ENCODE data around the gene KTI12. TPM values are rescaled to one million over a fixed set of nuclear protein-coding genes. Genes with fewer than 3 reads are reported as not detected.

KTI12 gene
- polyA plus RNA-seq, 1 experiment = 9.8 TPM

DNA sequence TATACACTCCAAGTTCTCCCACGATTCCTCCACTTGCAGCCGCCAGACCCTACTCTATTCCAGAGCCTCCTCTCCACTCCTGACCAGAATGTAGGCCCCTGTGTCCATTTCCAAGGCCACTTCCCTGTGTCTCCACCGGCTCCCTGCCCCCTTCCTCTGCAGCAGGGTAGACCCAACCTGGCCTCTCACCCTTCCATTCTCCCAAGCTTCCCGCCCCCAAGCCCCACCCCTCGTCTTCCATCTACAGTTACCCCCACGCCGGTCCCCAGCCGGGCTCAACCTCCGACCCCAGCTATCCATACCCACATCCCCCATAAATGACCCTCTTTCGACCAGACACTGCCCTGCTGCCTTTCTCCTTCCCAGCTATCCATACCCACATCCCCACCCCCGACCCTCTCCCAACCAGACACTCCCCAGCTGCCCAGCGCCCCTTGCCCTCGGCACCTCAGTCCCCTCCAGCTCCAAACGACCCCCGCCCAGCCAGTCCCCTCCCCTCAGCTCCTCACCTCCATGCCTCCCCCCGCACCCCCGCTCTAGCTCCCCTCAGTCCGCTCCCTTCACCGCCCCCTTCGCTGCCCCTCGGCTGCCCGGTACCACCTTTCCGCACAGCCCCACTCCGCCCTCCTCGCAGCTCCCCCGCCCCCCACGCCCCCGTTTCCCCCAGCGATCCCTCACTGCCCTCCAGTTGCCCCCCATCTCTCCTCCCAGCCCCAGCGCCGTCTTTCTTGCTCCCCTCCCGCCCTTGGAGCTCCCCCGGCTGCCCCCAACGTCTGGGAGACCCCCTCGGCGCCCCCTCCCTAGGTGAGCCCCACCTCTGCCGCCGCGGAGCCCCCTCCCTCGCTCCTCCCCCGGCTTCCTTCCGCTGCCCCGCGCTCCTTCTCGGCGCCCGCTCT lies 43.8 kb downstream of the KTI12 start:
- POLR2A ChIA-PET = no interaction called here
- Histone ChIP-seq H3K9me3 (ENCODE audit: control insufficient read depth, insufficient read depth, low read length) (no peaks in the 10 kb centered on the region), H3K27me3 (ENCODE audit: control insufficient read depth, insufficient read depth, low read length) (peaks cover 4% of the 10 kb centered on the region), H3K4me3 (ENCODE audit: low read depth, low read length) (peak overlapping the region; percentile 67), H3K27ac (ENCODE audit: low read depth, low read length) (no peak overlapping the region)
- CTCF ChIA-PET = interaction anchor here (1.1 kb wide), 1 partner anchor 93 kb away, joined by 5 read pairs; no protein-coding TSS in a partner anchor
- TF ChIP-seq, protein P1, sequence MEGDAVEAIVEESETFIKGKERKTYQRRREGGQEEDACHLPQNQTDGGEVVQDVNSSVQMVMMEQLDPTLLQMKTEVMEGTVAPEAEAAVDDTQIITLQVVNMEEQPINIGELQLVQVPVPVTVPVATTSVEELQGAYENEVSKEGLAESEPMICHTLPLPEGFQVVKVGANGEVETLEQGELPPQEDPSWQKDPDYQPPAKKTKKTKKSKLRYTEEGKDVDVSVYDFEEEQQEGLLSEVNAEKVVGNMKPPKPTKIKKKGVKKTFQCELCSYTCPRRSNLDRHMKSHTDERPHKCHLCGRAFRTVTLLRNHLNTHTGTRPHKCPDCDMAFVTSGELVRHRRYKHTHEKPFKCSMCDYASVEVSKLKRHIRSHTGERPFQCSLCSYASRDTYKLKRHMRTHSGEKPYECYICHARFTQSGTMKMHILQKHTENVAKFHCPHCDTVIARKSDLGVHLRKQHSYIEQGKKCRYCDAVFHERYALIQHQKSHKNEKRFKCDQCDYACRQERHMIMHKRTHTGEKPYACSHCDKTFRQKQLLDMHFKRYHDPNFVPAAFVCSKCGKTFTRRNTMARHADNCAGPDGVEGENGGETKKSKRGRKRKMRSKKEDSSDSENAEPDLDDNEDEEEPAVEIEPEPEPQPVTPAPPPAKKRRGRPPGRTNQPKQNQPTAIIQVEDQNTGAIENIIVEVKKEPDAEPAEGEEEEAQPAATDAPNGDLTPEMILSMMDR (IDR thresholded peaks at IDR 0.05; ENCODE audit: low read depth, low read length) = no peak
- no peak for DNase-seq (ENCODE audit: low read depth, low spot score)

DNA sequence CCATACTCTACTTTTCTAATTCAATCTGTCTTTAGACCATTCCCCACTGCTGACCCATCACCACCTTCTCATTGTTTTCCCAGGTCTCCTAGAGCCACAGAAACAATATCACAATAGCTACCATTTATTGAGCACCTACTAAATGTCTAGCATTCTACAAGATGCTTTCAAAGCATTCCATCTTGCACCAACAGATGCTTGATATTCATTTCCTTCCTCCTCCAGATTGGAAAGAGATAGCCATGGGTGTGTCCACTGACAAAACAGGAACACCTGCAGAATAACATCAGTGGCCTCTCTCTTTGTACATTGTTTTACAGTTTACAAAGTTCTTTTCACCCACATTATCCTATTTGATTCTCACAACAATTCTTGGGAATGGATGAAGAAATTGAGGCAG lies 45.4 kb downstream of the KTI12 start:
- H3K27ac ChIP-seq (ENCODE audit: low read depth, low read length) = no peak overlapping the region
- no peak overlapping the region for H3K4me3 ChIP-seq (ENCODE audit: low read depth, low read length)
- DNase-seq (ENCODE audit: low read depth, low spot score) = no peak
- H3K27me3 ChIP-seq (ENCODE audit: control insufficient read depth, insufficient read depth, low read length) = peaks cover 4% of the 10 kb centered on the region
- no peaks in the 10 kb centered on the region for H3K9me3 ChIP-seq (ENCODE audit: control insufficient read depth, insufficient read depth, low read length)
- ChIA-PET CTCF (interaction anchor here (0.6 kb wide), 1 partner anchor 21 kb away, joined by 3 read pairs; no protein-coding TSS in a partner anchor), POLR2A (no interaction called here)
- TF ChIP-seq, protein P1 (IDR thresholded peaks at IDR 0.05; ENCODE audit: low read depth, low read length) = no peak

- TF ChIP-seq, protein P1 (IDR thresholded peaks at IDR 0.05; ENCODE audit: low read depth, low read length) = no peak
- DNase-seq (ENCODE audit: low read depth, low spot score) = no peak
- Histone ChIP-seq H3K27ac (ENCODE audit: low read depth, low read length) (no peak overlapping the region), H3K4me3 (ENCODE audit: low read depth, low read length) (no peak overlapping the region), H3K27me3 (ENCODE audit: control insufficient read depth, insufficient read depth, low read length) (no peaks in the 10 kb centered on the region), H3K9me3 (ENCODE audit: control insufficient read depth, insufficient read depth, low read length) (no peaks in the 10 kb centered on the region)
- ChIA-PET CTCF (interaction anchor here (0.6 kb wide), 1 partner anchor 165 kb away, joined by 3 read pairs; no protein-coding TSS in a partner anchor), POLR2A (no interaction called here)
These were observed 46.9 kb downstream of the KTI12 start for GRCh38 chr1:51986718-51987117.

GRCh38 chr1:51982161-51982560 lies 51.4 kb downstream of the KTI12 start:
- ChIA-PET POLR2A (interaction anchor here (0.6 kb wide), 1 partner anchor 85 kb away, joined by 8 read pairs; no protein-coding TSS in a partner anchor), CTCF (interaction anchor here (1.1 to 2.8 kb wide), 2 partner anchors 60 to 85 kb away, joined by 3 to 11 read pairs; no protein-coding TSS in a partner anchor)
- H3K4me3 ChIP-seq (ENCODE audit: low read depth, low read length) = no peak overlapping the region
- H3K27ac ChIP-seq (ENCODE audit: low read depth, low read length) = no peak overlapping the region
- no peaks in the 10 kb centered on the region for H3K27me3 ChIP-seq (ENCODE audit: control insufficient read depth, insufficient read depth, low read length)
- TF ChIP-seq, protein P1 (IDR thresholded peaks at IDR 0.05; ENCODE audit: low read depth, low read length) = no peak
- no peak for DNase-seq (ENCODE audit: low read depth, low spot score)
- H3K9me3 ChIP-seq (ENCODE audit: control insufficient read depth, insufficient read depth, low read length) = no peaks in the 10 kb centered on the region

Small RNA genes within 50 kb of the gene (small RNA-seq; reads per million reads assigned to genes)
- gene RN7SL290P (ENCODE audit: insufficient read length, low read depth) = not detected

Other genes with a start within 250 kb of the KTI12 start
- 172 and 177 TPM in 2 replicates for gene NRDC, start 155.1 kb downstream of the KTI12 start, polyA plus RNA-seq (2011; rRNA removed)
- gene RAB3B, start 43.1 kb downstream of the KTI12 start, polyA plus RNA-seq (2011; rRNA removed) = 28.4 and 28.6 TPM in 2 replicates
- 39.8 and 55.8 TPM in 2 replicates for gene TXNDC12, start 21.4 kb upstream of the KTI12 start, polyA plus RNA-seq (2011; rRNA removed)
- gene BTF3L4, start 22.5 kb upstream of the KTI12 start, polyA plus RNA-seq (2011; rRNA removed) = 59.7 and 86.6 TPM in 2 replicates
- 19.7 and 20.7 TPM in 2 replicates for gene ZFYVE9, start 108.3 kb upstream of the KTI12 start, polyA plus RNA-seq (2011; rRNA removed)